Middle frontal gyrus (tissue), 1 donor: ENCODE measurements around the gene TREH.

Experiments
- DNase-seq: peaks from one replicate; pipeline ENCODE4 v3.0.0-alpha.2; 2015; ENCODE audit warnings: low spot score; ENCODE audit errors: extremely low spot score

TREH gene

DNA sequence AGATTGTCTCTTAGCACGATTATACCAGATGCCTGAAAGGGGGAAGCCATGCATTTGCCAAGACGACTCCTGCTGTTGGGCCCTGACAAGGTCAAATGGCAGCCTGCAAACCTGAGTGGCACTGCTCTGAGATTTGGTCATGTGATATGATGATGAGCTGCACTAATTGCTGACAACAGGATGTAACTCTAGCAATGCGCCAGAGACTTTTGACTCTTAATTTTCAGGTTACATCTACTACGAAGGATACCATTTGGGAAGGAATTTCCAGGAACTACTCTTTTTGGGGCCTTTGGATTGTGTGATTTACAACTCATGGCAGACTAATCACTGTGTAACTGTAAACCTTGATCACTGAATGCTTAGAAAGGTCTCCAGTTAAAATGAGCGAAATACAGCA is 13.1 kb downstream of the TREH start:
- DNase-seq = no peak

DNA sequence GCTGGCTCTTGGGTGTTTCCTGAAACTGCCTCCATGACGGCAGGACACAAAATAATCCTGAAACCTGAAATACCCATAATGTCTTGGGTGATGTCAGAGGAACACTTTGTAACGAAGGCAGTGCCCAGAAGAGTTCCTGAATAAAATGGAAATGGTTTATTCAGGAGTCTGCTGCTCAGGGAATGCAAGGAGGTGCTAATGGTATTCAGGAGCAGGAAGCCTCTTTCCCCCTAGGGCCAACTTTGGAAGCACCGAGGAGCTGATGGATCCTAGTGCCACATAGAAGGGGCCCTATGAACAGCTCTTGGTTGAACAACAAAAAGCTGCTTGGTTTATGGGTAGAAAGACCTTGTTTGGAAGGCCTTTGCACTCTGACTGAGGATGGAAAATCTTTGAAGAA is 15.5 kb downstream of the TREH start:
- no peak for DNase-seq

GRCh38 chr11:118663381-118663780 is 16.1 kb downstream of the TREH start:
- no peak for DNase-seq

DNA sequence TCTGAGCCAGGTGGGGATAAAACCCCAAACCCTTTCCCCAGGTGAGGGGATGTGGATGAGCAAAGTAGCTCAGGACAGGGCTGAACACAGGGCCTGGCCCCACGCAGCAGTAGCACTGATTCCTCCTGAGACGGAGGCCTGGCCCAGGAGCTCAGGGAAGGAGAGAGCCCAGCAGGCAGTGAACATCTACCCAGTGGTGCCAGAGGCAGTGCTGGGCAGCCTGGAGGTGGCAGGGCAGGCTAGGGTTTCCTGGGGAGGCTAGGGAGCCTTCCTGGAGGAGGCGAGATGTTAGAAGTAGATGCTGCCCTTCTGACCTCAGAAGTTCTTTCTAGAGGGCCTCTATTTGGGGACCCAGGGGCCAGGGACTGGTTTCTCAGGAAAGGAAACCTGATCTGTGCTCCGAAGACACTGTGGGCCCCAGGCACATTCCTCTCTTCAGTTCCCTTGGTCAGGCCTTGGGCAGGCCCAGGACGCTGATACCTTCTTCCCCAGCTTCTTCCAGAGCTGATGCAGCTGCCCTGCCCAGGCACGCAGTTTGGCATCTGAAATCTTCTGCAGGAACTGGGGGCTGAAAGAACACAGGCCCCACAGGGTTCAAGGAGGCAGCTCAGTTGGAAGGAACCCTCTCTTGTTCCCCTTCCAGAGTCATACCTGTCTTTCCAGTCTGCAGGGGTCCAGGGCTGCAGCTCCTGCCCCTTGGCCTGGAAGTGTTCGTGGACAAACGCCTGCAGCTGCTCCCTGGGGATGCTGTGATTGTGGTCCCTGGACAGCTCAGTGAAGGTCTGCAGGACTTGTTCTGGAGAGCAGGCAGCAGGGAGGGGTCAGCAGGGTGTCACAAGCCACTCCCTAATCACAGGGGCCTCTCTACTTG is 16.8 kb downstream of the TREH start:
- DNase-seq = no peak

- no peak for DNase-seq
Observed at GRCh38 chr11:118661425-118662301, 17.8 kb downstream of the TREH start.

GRCh38 chr11:118660681-118661424 is 18.6 kb downstream of the TREH start:
- no peak for DNase-seq

- DNase-seq = no peak
Observed at GRCh38 chr11:118659953-118660680, 19.3 kb downstream of the TREH start.

GRCh38 chr11:118659314-118659952 is 20.0 kb downstream of the TREH start:
- peak; percentile 69 for DNase-seq

- no peak for DNase-seq
Observed at GRCh38 chr11:118658429-118659313, 20.8 kb downstream of the TREH start.

DNA sequence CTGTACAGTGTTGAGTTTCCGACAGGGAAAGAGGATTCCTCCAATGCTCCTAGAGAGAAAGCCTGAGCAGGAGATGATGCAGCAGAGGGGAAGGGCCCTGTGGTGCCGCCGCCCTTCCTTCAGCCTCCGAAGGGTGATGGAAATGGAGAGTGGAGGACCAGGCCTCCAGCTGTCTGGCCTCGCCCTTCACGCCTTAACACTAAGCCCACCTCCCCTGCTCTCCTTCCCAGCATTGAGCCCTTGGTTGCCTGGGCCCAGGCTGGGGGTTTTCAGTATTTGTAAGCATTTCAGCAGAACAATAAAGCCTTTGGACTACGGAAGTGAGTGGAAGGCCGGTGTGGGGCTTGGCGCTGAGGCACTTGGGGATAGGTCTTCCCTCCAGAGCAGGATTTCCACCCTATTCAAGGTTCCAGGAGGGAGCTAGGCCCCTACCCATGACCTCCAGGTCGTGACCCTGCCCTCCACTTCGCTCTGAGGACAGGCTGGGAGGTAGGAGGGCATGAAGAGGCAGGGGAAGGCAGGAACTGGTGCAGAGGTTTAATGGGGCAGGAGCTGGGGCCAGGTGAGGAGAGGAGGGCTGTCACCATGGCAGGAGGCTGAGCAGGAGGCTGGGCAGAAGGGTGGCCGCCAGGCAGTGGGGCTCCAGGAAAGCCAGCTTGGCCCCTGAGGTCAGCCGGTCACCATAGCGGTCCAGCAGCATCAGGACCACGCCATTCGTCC is 21.6 kb downstream of the TREH start:
- DNase-seq = no peak

DNA sequence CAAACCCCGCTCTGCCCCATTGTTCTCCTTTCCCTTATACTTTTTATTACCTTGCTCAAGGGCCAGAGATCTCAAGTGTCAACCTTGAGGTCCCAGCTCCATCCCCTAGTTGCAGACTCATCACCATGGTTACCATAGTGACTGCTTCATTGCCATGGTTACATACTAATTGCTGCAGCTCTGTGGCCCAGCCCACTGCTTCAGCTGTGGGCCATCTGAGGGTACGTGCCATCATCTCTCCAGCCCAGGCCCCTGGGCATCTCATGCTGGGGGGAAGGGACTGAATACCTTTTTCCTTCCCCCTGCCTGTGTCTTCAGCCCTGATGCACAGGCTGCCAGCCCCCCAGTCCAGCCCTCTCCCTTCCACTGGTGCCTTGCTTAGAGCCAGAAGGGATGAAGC is 22.2 kb downstream of the TREH start:
- DNase-seq = no peak

DNA sequence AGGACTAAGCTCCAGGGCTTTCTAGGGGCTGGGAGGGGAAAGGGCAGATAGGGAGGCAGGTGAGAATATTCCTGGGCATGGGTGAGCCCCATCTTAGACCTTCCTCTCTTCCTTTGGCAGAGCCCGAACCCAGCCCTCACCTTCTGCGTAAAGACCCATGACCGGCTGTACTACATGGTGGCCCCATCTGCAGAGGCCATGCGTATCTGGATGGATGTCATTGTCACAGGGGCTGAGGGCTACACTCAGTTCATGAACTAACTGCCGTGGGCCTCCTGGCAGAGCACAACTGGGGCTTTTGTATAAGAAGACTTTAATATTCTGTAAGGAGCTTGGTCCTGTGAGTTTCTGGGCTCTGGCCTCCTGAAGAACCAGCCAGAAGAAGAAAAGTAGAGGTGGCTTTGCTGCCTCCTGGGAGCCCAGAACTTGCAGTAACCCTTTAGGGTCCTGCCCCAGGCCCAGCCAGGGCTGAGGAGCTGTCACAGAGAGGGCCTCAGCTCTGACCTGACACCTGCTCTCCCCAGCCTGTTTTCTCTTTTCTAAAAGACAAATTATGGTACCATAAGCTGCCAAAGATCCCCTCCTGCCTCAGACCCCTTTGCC is 22.8 kb downstream of the TREH start:
- DNase-seq = no peak

DNA sequence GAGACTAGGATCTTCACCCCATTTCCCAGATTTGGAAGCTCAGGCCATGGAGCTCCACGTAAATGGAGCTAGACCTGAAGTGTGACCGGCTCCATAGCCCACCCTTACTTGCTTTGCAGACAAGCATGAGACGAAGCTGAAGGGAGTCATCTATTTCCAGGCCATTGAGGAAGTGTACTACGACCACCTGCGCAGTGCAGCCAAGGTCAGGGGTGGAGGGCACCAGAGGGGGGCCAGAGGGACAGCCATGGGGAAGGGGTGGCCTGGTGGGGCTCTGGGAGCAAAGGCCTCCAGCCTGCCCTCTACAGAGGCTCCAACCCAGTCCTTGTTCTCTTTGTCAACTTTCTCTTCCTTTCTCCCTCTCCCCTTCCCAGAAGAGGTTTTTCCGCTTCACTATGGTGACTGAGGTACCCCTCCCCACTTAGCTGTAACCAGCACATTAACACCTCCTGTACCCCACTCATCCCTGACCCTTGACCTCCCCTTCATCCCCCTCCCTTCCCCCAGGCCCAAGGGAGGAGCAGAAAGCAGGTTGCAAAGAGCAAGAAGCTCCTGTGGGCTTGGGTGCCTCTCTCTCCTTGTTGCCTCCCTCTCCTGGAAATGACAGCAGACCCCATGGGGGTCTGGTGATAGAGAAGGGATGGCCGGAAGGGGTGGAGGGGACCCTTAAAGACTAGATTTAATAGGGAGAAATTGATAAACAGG is 23.8 kb downstream of the TREH start:
- no peak for DNase-seq

DNA sequence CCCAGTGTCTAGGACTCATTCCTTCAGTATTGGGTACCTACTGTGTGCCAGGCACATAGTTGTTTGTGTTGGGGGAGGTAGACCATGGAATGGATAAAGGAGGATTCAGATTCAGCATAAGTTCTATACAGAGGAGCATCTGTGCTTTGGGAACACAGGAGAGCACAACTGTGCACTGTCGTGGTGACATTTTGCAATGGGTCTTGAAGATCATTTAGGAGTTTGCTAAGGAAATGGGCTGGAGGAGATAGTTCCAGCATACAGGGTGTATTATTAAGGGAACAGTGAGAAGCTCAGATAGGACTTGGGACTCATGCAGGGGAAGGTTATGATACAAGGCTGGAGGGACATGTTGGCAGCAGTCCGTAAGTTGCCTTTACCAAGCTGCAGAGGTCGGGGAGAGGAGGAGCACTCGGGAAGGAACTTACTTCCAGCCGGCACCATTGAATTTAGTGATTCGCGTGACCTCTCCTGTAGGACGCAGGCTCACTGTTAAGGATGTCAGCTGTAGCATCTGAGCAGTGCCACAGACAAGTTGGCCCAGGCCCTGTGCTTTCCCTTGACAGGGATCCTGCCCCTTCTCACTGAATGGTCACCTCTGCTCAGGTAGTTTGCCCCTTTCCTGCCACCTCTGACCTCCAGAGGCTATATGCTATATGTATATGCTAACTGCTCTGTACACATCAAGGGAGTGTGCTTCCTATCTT is 25.6 kb downstream of the TREH start:
- DNase-seq = no peak

DNA sequence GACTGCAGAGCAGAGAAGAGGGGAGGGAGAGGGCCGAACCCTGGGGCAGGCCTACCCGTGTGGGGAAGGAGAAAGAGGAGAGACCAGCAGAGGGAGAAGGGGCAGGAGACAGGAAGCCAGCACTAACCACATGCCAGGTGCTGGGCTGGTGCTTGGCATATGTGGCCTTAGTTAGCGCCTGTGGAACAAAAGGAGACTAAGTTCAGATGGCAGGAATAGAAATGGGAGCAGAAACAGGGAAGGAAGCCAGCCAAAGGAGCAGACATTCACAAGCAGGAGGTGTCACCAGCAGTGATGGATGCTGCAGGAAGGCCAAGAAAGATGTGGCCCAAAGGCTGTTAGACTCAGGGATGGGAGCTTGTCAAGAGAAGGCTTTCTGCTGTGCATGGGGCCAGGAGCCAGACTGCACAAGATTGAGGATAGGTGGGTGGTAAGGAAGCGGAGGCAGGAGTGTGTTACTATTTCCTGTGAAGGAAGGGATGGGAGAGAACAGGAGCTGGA is 26.7 kb downstream of the TREH start:
- DNase-seq = no peak

- no peak for DNase-seq
Observed at GRCh38 chr11:118651820-118652219, 27.6 kb downstream of the TREH start.

DNA sequence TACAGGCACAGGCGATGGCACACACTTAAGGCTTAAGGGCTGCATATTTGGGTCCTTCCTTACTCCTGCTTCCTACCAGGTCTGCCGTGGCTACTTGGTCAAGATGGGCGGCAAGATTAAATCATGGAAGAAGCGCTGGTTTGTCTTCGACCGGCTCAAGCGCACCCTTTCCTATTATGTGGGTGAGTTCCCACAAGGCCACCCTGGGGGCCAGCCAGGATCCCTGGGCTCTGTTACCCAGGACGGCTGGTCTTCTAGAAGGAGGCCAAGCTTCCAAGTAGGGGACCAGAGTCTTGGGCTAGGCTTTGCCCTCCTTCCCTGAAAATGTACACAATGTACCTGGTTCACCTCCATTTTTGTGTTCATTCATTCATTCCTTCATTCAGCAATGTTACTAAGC is 29.1 kb downstream of the TREH start:
- DNase-seq = no peak
